Measurements from ENCODE around the gene DNAI1. TPM values are rescaled to one million over a fixed set of nuclear protein-coding genes. Genes with fewer than 3 reads are reported as not detected.

Gene DNAI1
- total and polyA plus RNA-seq, 10 of the 15 experiments (the other 5 are each of a cell fraction or from before 2014, with no cell fraction given): not detected

GRCh38 chr9:34522971-34523797 is 64.6 kb downstream of the DNAI1 start, which contains the start of gene ENHO (continued):
- TF ChIP-seq IKZF1 (conservative IDR thresholded peaks at IDR 0.05) (peak; percentile 32; the same call in 1 of the 2 replicates), STAT3 (IDR thresholded peaks at IDR 0.05; ENCODE audit: low read depth, low read length) (no peak), PAX5 (IDR thresholded peaks at IDR 0.05; ENCODE audit: borderline replicate concordance, low read depth, low read length) (no peak), GATAD2B (conservative IDR thresholded peaks at IDR 0.05; ENCODE audit: low read depth) (0 out of 2 replicates have a peak, but pooled peaks have one; percentile 30)

- RAD21 ChIA-PET (ENCODE audit: unreplicated experiment): no interaction called here
- WGBS (ENCODE audit: insufficient coverage, insufficient replicate concordance, low lambda C conversion rate, missing lambda C conversion rate): 74% methylated on average over 3 of the region's 3 CpGs
These were observed 65.7 kb downstream of the DNAI1 start for GRCh38 chr9:34524349-34524748.

More at GRCh38 chr9:34524349-34524748, 65.7 kb downstream of the DNAI1 start:
- H3K4me1 ChIP-seq (ENCODE audit: control insufficient read depth, insufficient read depth, low read length): no peaks in the 10 kb centered on the region
- H3K36me3 ChIP-seq (ENCODE audit: control insufficient read depth in 2 of 2, insufficient read depth in 2 of 2, low read length in 1 of 2): no peaks in the 10 kb centered on the region
- TF ChIP-seq ZNF687 (IDR thresholded peaks at IDR 0.05) (no peak), SRF (IDR thresholded peaks at IDR 0.05; ENCODE audit: low read depth in 2 of 2, low read length in 2 of 2) (no peak), ZNF217 (IDR thresholded peaks at IDR 0.05) (no peak), NFYB (IDR thresholded peaks at IDR 0.05; ENCODE audit: insufficient read depth, low read depth, low read length) (no peak), ETV6 (conservative IDR thresholded peaks at IDR 0.05 in 1 of 2, IDR thresholded peaks at IDR 0.05 in 1 of 2; ENCODE audit: borderline replicate concordance in 1 of 2, low read depth in 1 of 2) (no peak), RFX5 (IDR thresholded peaks at IDR 0.05; ENCODE audit: low read depth, low read length) (no peak), HDAC6 (IDR thresholded peaks at IDR 0.05; ENCODE audit: unreplicated experiment) (no peak), TCF3 (IDR thresholded peaks at IDR 0.05; ENCODE audit: borderline replicate concordance, insufficient read depth, low read depth, low read length) (no peak), IRF4 (IDR thresholded peaks at IDR 0.05; ENCODE audit: low read depth, low read length) (no peak), ZBTB33 (IDR thresholded peaks at IDR 0.05) (no peak)
- no TSS peak for BruUV-seq (replicated peaks)
- no peak overlapping the region for H3K27ac ChIP-seq (ENCODE audit: control insufficient read depth, insufficient read depth)
- intact Hi-C loops (cut with micrococcal nuclease; ENCODE audit: unreplicated experiment) (no loop called here), in situ Hi-C loops (cut with MboI) (no loop called here)
- no peak overlapping the region for H3K4me2 ChIP-seq (ENCODE audit: control insufficient read depth, insufficient read depth)
- no peak for FAIRE-seq
- ChIA-PET CTCF (interaction anchor here (1.0 to 1.2 kb wide), 5 partner anchors 23 to 121 kb away, joined by 3 to 5 read pairs (median 4); no protein-coding TSS in a partner anchor), SMC1A (ENCODE audit: uncharacterized antibody, unreplicated experiment) (no interaction called here), POLR2A (no interaction called here)
- DNase-seq (ENCODE audit: low read depth, low spot score): no peak
- H3K9ac ChIP-seq (ENCODE audit: control insufficient read depth, insufficient read depth, low read length): no peak overlapping the region
- no peak for ATAC-seq
- no peak overlapping the region for H3K4me3 ChIP-seq
- peaks cover 4% of the 10 kb centered on the region for H4K20me1 ChIP-seq (ENCODE audit: control insufficient read depth, insufficient read depth)
- H3K27me3 ChIP-seq (replicated peaks in 1 of 2; ENCODE audit: control insufficient read depth in 2 of 2, insufficient read depth in 2 of 2, low read length in 1 of 2): peaks cover 9 to 11% of the 10 kb centered on the region in 2 experiments; a peak in 3 of 4 replicates
- no peaks in the 10 kb centered on the region for H3K79me2 ChIP-seq (ENCODE audit: control insufficient read depth, insufficient read depth, low read length)
- no peaks in the 10 kb centered on the region for H3K9me3 ChIP-seq (replicated peaks; ENCODE audit: control insufficient read depth, insufficient read depth, low read length)
- no peak overlapping the region for H2AFZ ChIP-seq (ENCODE audit: control insufficient read depth, low read depth, low read length)

All from GM12878 (cell line).